GM12891 (cell line): ENCODE results near the gene AVPR2.

Experiments
- POLR2A ChIP-seq: IDR thresholded peaks from 2 replicates; pipeline ENCODE4 v1.6.1; 2011; ENCODE audit warnings: low read depth, low read length, control low read depth
- POLR2AphosphoS5 ChIP-seq: IDR thresholded peaks from 2 replicates; pipeline ENCODE4 v1.6.1; 2011; ENCODE audit warnings: low read depth, low read length, control low read depth
- TAF1 ChIP-seq: IDR thresholded peaks from 2 replicates; pipeline ENCODE4 v1.6.1; 2011; ENCODE audit warnings: low read depth, low read length, control low read depth

- TF ChIP-seq POLR2AphosphoS5, result no peak
- no peak for TF ChIP-seq POLR2A
- TF ChIP-seq TAF1, result no peak
Measured at GRCh38 chrX:153932220-153932915, 27.9 kb downstream of the AVPR2 start.
